NCI-H2107 treated with DMSO at 0.1 percent for 48 hours (cell line): ENCODE data around the gene LRRC36.

Source experiments
- DNase-seq: peaks from one replicate; lab custom pipeline; 2025; ENCODE audit not compliant: unreplicated experiment; lab: John Stamatoyannopoulos, UW

Gene LRRC36

GRCh38 chr16:67326472-67327309 is at the start of gene LRRC36, which contains the start of gene KCTD19:
TSS of gene LRRC36 (plus strand) at chr16:67326815. CDS start at chr16:67326863, 48 bp downstream.
TSS of gene KCTD19 (minus strand) at chr16:67326741. CDS start at chr16:67326707, 34 bp downstream.
- peak; percentile 49 for DNase-seq

- DNase-seq = no peak
These were observed 49.2 kb upstream of the LRRC36 start for GRCh38 chr16:67277294-67277998.

- no peak for DNase-seq
These were observed 48.4 kb upstream of the LRRC36 start for GRCh38 chr16:67277999-67278772.

- no peak for DNase-seq
These were observed 47.8 kb upstream of the LRRC36 start for GRCh38 chr16:67278773-67279295.

GRCh38 chr16:67279296-67280089 is 47.1 kb upstream of the LRRC36 start, which contains the start of gene PLEKHG4:
TSS of gene PLEKHG4 (plus strand) at chr16:67279532. CDS start at chr16:67280045, 513 bp downstream.
- peak; percentile 32 for DNase-seq

GRCh38 chr16:67280090-67281015 is 46.3 kb upstream of the LRRC36 start:
- DNase-seq = no peak

GRCh38 chr16:67281536-67282446 is 44.8 kb upstream of the LRRC36 start:
- DNase-seq = no peak

GRCh38 chr16:67282447-67282805 is 44.2 kb upstream of the LRRC36 start:
- no peak for DNase-seq

- no peak for DNase-seq
These were observed 43.4 kb upstream of the LRRC36 start for GRCh38 chr16:67283039-67283825.

GRCh38 chr16:67283826-67284555 is 42.6 kb upstream of the LRRC36 start:
- DNase-seq = no peak

GRCh38 chr16:67284699-67285646 is 41.6 kb upstream of the LRRC36 start:
- DNase-seq = peak; percentile 73

GRCh38 chr16:67286441-67287235 is 40.0 kb upstream of the LRRC36 start:
- DNase-seq = no peak

GRCh38 chr16:67287960-67288359 is 38.7 kb upstream of the LRRC36 start:
- DNase-seq = no peak

- no peak for DNase-seq
These were observed 35.2 kb upstream of the LRRC36 start for GRCh38 chr16:67291461-67291860.
